DMS53 (cell line): ENCODE data around the gene SKOR2.

ENCODE experiments used
- DNase-seq: peaks from one replicate; lab custom pipeline; 2025; lab: John Stamatoyannopoulos, UW

The SKOR2 gene

GRCh38 chr18:47254341-47254939 is 3.0 kb upstream of the SKOR2 start:
- DNase-seq: peak; percentile 50

DNA sequence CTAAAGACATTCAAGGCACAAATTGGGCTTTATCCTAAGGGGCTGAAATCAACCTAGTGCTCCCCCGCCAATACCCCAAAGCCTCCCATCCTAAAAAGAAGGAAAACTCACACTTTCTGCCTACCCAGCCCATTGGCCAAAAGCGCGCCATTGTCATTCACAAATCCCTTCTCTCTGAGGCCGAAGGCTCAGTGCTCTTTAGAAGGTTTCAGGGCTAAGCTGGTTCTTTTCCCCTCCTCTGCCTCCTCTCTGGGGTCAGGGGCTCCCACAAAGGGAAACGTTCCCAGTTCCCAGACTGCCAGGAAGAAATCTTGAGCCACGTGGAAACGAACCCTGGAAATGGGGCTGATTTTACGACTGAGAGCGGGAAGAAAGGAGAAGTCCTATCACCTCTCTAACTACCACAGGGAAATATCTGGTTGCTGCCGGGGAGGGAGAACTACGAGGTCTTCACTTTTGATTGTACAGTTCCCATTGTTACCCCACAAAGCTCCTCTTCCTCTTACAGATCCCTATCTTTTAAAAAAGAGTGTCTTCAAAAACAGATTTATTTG is 1.7 kb upstream of the SKOR2 start:
- DNase-seq: no peak

GRCh38 chr18:47250391-47251046 is 941 bp downstream of the SKOR2 start:
- no peak for DNase-seq

- DNase-seq: no peak
Observed at GRCh38 chr18:47249314-47249981, 2.0 kb downstream of the SKOR2 start.

DNA sequence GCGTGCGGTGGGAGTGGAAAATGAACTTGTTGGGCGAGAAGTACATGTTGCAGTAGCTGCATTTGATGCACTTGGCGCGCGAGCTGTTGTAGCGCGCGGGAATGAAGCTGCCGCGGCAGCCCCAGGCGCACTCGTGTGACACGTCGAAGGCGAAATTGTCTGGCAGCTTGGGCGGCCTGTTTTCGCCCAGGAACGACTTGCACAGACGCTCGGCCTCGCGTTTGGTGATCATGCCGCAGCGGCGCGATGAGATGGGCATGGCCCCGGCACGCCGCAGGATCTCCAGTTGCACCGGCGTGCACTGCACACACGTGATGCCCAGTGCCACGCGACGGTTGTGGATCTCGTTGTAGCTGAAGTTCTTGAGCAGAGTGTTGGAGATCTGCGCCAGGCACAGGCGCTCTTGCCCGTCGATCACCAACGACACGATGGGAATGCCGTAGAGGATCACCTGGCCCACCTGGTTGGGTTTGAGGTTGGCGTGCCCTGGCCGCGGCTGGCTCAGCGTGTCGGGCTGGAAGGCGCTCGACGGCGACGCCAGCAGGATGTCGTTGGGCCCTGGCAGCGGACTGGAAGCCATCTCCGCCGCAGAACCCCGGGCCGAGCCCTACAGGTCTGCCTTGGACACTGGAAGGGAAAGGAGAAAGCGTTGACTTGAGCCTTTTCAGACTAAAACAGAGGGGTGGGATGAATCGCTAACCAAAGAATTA is 2.7 kb downstream of the SKOR2 start:
- DNase-seq: no peak

GRCh38 chr18:47248115-47248603 is 3.3 kb downstream of the SKOR2 start:
- DNase-seq: no peak

- DNase-seq: no peak
Observed at GRCh38 chr18:47247416-47248114, 3.9 kb downstream of the SKOR2 start.

- DNase-seq: no peak
Observed at GRCh38 chr18:47247036-47247415, 4.4 kb downstream of the SKOR2 start.

- no peak for DNase-seq
Observed at GRCh38 chr18:47246027-47246971, 5.2 kb downstream of the SKOR2 start.

DNA sequence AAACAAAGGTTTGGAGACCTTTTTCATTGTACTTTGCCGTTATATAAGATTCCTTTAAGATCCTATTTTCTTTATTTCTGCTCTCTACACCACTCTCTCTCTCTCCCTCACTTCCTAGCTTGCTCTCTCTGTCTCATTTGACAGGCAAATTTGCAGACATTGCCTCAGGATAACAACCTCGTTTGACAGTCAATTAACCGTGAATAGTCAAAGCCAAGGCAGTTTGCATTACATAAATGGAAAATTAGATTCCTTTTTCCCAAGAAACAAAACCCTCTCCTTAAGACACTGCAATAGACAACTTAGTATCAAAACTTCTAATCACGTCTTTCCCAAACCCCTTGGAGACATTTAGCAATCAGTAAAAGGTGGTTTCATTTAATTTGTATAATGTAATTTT is 7.4 kb downstream of the SKOR2 start:
- no peak for DNase-seq

DNA sequence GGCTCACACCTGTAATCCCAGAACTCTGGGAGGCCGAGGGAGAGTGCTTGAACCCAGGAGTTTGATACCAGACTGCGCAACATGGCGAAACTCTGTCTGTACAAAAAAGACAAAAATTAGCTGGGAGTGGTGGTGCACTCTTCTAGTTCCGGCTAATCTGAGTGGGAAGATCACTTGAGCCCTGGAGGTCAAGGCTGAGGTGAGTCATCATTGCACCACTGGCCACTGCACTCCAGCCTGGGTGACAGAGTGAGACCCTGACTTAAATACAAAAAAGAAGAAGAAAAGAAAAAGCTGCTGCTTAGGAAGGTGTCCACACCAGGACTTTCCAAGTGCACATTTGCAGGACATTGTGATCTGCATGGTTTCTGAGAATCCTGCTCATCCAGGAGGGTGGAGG is 16.4 kb downstream of the SKOR2 start:
- no peak for DNase-seq

GRCh38 chr18:47226660-47227059 is 24.8 kb downstream of the SKOR2 start:
- no peak for DNase-seq

GRCh38 chr18:47215554-47216138 is 35.8 kb downstream of the SKOR2 start:
- peak; percentile 88 for DNase-seq

DNA sequence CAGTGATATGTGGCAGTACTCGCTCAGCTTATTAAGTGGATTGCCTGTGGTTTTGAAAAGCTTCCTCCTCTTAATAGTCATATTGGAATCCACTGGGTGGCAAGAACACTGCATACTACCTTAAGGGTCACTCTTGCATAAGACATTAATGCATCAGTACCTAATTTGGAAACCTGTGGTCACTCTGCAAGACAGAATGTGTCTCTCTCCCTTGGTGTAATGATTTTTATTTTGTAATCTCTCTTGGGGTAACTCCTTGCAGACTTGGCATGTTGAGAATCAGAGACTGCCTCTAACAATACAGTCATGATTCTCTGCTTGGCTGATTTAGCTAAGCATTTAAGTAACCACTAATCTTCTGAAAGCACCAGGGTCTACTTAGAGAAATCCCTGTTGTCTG is 42.3 kb downstream of the SKOR2 start:
- DNase-seq: no peak

DNA sequence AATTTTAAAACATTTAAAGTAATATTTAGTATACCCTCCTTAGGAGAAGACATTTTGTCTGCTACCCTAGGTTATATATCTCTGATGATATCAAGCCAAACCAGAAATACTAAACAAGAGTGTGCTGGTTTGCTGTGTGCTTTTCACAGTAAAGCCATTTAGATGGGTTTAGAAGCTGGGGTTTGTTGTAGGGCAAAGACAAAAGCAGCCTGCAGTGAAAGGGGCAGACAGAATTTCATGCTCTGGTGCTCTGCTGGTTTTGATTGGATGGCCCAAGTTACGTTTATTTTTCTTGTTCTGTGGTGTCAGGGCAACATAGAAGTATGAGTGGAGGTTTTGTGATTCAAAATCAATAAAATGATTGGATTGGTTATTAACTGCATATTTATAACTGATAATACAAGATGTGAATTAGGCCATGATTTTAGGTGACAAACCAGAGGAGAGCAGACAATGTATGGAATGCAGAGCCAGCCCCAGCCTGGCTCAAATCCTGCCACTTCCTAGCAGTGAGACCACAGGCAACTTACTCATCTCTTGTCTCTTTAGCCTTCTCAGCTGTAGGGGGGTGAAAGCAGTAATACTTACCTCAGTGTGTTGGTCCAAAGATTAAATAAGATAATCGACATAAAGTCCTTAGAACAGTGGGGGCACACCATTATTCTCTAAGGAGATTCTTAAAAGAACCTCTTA is 44.4 kb downstream of the SKOR2 start:
- no peak for DNase-seq

GRCh38 chr18:47204908-47205522 is 46.4 kb downstream of the SKOR2 start:
- DNase-seq: peak; percentile 82

- no peak for DNase-seq
Observed at GRCh38 chr18:47203626-47204464, 47.6 kb downstream of the SKOR2 start.

DNA sequence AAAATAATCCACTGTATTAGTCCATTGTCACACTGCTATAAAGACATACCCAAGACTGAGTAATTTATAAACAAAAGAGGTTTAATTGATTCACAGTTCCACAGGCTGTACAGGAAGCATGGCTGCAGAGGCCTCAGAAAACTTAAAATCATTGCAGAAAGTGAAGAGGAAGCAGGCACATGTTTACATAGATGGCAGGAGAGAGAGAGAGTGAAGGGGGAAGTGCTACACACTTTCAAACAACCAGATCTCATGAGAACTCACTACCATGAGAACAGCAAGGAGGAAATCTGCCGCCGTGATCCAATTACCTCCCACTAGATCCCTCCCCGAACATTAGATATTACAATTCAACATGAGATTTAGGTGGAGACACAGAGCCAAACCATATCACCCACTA is 55.5 kb downstream of the SKOR2 start:
- peak; percentile 17 for DNase-seq
